Thyroid gland (tissue), 4 donors: ENCODE measurements around the gene PTPRN. TPM values are rescaled to one million over a fixed set of nuclear protein-coding genes. Genes with fewer than 3 reads are reported as not detected.
A peak's percentile ranks its signal among the peaks of the same experiment; 100 is the strongest.

Experiments used
- DNase-seq, 2 donors: peaks; one replicate each; pipeline ENCODE4 v3.0.0-alpha.2; 2019
- H3K27ac ChIP-seq, 3 donors: fragments of 200-600 bp; sonication (generic); 1 replicate in 2 of 3; 2 replicates in 1 of 3; pipeline ENCODE4 v1.5.1; 2016 to 2019; ENCODE audit warnings: mild to moderate bottlenecking in 1 of 3, moderate library complexity in 1 of 3
- H3K27me3 ChIP-seq: fragments of 200-600 bp; sonication (generic); one replicate; pipeline ENCODE4 v1.5.1; 2019
- H3K36me3 ChIP-seq, 2 donors: fragments of 200-600 bp; sonication (generic); one replicate each; pipeline ENCODE4 v1.5.1; 2016 to 2019
- H3K4me1 ChIP-seq, 2 donors: fragments of 200-600 bp; sonication (generic); one replicate each; pipeline ENCODE4 v1.5.1; 2017 to 2019
- H3K4me3 ChIP-seq, 3 donors: fragments of 200-600 bp; sonication (generic); replicated peaks in 1 of 3; 1 replicate in 2 of 3; 2 replicates in 1 of 3; pipeline ENCODE4 v1.5.1; 2016; ENCODE audit warnings: mild to moderate bottlenecking in 1 of 3
- H3K9me3 ChIP-seq: fragments of 200-600 bp; sonication (generic); one replicate; pipeline ENCODE4 v1.5.1; 2017
- CTCF ChIP-seq, 6 experiments: fragments of 200-600 bp in 3 of 6; fragments of 450-650 bp in 3 of 6; sonication (generic) in 3 of 6; IDR thresholded peaks; one replicate each; pipeline ENCODE4 v1.5.1; 2016 to 2019; ENCODE audit warnings: antibody characterized with exemption in 6 of 6, mild to moderate bottlenecking in 2 of 6, inconsistent platforms in 1 of 6, moderate library complexity in 1 of 6
- POLR2A ChIP-seq, 2 donors: fragments of 450-650 bp; IDR thresholded peaks; one replicate each; pipeline ENCODE4 v1.6.1; 2017; ENCODE audit warnings: antibody characterized with exemption in 2 of 2, mild to moderate bottlenecking in 2 of 2, moderate library complexity in 1 of 2
- WGBS, 2 donors: methylation state at CpG; one replicate each; pipeline ENCODE4 v1.1.5; 2017; 5-methylcytosine and 5-hydroxymethylcytosine counted together
- intact Hi-C: fragments of 100-400 bp; cut with DNase I; formaldehyde crosslinking; loops from one replicate; pipeline ENCODE4 v1.15.1; 2023
- total RNA-seq, 4 donors: library from RNA; depleted of rRNA; stranded (reverse); fragments of >200 nt; gene quantifications; one replicate each; pipeline ENCODE4 v1.2.3, GENCODE V29; 2016

The PTPRN gene
- total RNA-seq, 4 donors from 2014 or later, result 1.9 to 4.6 (median 4.4) TPM; not detected in 1

DNA sequence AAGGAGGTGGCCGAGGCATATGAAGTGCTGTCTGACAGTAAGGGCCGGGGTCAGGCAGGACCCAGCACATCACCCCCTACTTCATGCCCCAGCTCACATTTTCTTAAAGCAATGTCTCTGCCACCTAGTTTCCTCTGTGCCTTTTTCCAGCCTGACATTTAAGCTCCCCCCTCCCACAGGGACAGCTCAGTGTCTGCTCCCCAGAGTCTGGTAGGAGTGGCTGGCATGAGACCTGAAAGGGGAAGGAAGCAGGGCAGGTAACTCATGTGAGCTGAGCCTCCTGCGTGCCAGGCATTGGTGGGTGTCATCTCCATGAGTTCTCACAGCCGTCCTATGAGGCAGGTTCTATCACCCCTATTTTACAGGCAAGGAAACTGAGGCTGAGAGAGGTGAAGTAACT is 28.6 kb downstream of the PTPRN start:
- no peak for DNase-seq
- no peak overlapping the region for H3K4me3 ChIP-seq

DNA sequence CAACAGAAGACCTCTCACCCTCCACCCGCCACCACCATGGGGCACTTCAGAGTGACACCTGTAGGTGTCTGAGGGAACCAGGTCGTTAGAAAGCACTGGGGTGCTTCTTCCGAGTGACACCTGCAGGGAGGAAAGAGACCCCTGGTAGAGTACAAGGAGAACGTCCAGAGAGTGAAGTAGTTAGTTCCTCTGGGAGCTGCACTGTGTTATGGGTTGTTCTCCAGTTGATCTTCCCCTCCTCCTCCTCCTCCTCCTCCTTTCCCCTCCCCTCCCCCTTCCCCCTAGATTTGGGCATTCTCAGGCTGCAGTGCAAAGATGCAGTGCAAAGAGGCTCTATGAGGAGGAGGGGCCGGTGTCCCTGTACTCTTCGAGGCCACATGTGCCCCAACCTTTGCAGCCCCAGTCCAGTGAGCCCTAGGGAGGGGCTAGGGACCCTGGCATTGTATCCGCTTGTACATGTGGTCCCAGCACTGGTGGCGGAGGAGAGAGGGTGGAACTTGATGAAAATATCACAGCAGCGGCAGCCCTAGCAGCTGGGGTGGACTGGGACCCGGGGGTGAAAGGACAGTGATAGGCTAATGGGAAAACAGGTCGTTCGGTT is 29.2 kb downstream of the PTPRN start:
- peaks cover 18 to 25% of the 10 kb centered on the region in 2 donors for H3K4me1 ChIP-seq
- intact Hi-C loops, result loop anchor here (2.0 to 5.0 kb wide), 2 partner anchors 15 to 33 kb away; partner anchors contain the start of genes GLB1L and STK16
- H3K27me3 ChIP-seq, result no peaks in the 10 kb centered on the region
- WGBS, 2 donors, result 50 to 64% methylated on average over 9 to 12 of the region's 12 CpGs
- peak overlapping the region; percentile 99 for H3K27ac ChIP-seq
- DNase-seq, result no peak
- no peaks in the 10 kb centered on the region for H3K9me3 ChIP-seq
- TF ChIP-seq CTCF (IDR thresholded peaks at IDR 0.05), result peak in 1 of 6 experiments; percentile 16
- TF ChIP-seq POLR2A (IDR thresholded peaks at IDR 0.05), result no peak
- peaks cover 36 to 39% of the 10 kb centered on the region in 2 donors for H3K36me3 ChIP-seq
- peak overlapping the region; percentile 47 to 89 (median 74) for H3K4me3 ChIP-seq

More for the DNA sequence above, 28.6 kb downstream of the PTPRN start:
- Histone ChIP-seq H3K9me3 (no peaks in the 10 kb centered on the region), H3K4me1 (peaks cover 18 to 25% of the 10 kb centered on the region in 2 donors), H3K27me3 (no peaks in the 10 kb centered on the region), H3K27ac (peak overlapping the region in 1 of 3 donors; percentile 32), H3K36me3 (peaks cover 42% of the 10 kb centered on the region in 2 donors)
- intact Hi-C loops, result loop anchor here (5.0 kb wide), 1 partner anchor 33 kb away; the partner anchor contains the start of genes GLB1L and STK16
- TF ChIP-seq CTCF (IDR thresholded peaks at IDR 0.05) (no peak), POLR2A (IDR thresholded peaks at IDR 0.05) (no peak)
- 94% methylated on average over 4 of the region's 4 CpGs for WGBS, 2 donors

DNA sequence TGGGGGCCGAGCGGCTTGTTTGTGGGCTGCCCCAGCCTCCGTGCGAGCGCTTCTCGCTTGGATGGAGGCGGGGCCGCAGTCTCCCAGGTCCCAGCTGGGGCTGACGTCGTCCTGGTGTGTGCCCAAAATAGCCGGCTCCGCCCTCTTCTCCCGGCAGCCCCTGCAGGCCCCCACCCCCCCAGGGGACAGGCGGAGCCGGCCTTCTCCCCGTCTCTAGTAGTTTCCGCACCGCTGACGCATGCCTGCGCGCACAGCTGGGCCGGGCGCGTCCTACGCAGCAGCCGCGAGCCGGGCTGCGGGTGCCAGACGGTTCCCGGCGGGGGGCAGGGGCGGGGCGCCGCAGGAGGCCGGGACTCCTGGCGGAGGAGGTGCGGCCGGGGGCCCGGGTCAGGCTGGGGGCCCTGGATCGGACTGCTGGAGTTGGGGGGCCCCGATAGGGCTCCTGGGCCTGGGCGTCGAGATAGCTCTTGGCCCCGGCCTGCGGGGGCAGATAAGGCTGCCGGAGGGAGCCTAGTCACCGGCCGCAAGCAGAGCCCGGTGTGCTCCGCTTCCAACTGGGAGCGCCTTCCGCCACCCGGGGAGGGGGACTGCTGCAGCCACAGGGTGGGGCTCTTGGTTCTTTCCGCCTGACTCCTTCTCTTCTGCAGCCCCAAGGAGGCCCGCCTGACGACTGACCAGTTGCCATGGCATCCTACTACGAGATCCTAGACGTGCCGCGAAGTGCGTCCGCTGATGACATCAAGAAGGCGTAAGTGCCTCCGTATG is 29.9 kb downstream of the PTPRN start, which contains the start of gene DNAJB2:
Gene DNAJB2, plus strand, starts transcription at position 216 of the 765 bp plus-strand sequence. Its CDS starts 468 bp downstream, at position 684.
- peaks cover 18 to 28% of the 10 kb centered on the region in 2 donors for H3K4me1 ChIP-seq
- 0% methylated on average over 19 to 23 of the region's 65 CpGs for WGBS, 2 donors
- no peaks in the 10 kb centered on the region for H3K27me3 ChIP-seq
- intact Hi-C loops, result loop anchor here (2.0 kb wide), 1 partner anchor 15 kb away; no protein-coding TSS in a partner anchor
- no peak for TF ChIP-seq CTCF (IDR thresholded peaks at IDR 0.05)
- TF ChIP-seq POLR2A (IDR thresholded peaks at IDR 0.05), result peak in 1 of 2 donors; percentile 97
- DNase-seq, result peak; percentile 99
- H3K9me3 ChIP-seq, result no peaks in the 10 kb centered on the region
- peak within 1 kb of the TSS; percentile 99 for H3K27ac ChIP-seq
- H3K4me3 ChIP-seq, result peak within 1 kb of the TSS; percentile 47 to 89 (median 74)
- peaks cover 29 to 32% of the 10 kb centered on the region in 2 donors for H3K36me3 ChIP-seq

DNA sequence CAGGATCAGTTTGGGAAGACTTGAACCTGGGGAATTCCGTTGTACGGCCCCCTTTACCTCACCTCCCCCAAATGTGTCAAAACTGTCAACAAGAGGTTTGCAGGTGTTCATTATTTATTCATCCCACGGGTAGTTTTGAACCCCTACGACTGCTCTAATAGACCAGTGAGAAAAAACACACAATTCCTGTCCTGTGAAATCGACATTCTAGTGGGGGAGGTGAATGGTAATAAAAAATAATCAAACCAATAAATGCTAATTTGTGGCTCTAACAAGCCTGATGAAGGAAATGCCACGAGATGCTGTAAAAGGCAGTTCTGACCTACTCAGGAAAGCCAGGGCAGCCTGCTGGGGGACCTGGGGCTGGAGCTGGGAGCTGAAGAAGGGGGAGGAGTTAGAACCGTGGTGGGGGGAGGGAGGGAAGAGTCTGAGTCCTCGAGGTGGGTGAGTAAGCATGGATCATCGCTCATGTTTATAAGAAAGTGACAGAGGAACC is 30.5 kb downstream of the PTPRN start:
- H3K9me3 ChIP-seq, result no peaks in the 10 kb centered on the region
- no peak for DNase-seq
- WGBS, 2 donors, result 9 to 16% methylated on average over 9 of the region's 9 CpGs
- H3K4me1 ChIP-seq, result peaks cover 18 to 34% of the 10 kb centered on the region in 2 donors
- H3K4me3 ChIP-seq, result peak overlapping the region in 1 of 3 donors; percentile 89
- H3K27ac ChIP-seq, result peak overlapping the region; percentile 99
- TF ChIP-seq CTCF (IDR thresholded peaks at IDR 0.05) (peak in 1 of 6 experiments; percentile 4), POLR2A (IDR thresholded peaks at IDR 0.05) (no peak)
- peaks cover 22 to 27% of the 10 kb centered on the region in 2 donors for H3K36me3 ChIP-seq
- no peaks in the 10 kb centered on the region for H3K27me3 ChIP-seq
- intact Hi-C loops, result loop anchor here (2.0 kb wide), 1 partner anchor 16 kb away; no protein-coding TSS in a partner anchor
